Activated CD4-positive, alpha-beta T cell treated with anti-CD3 and anti-CD28 coated beads, Interleukin-2, amount 10 ng/mL, durations not matched to agents 24 days and 14 days (primary cell): ENCODE data around the gene KAT6B. TPM values are rescaled to one million over a fixed set of nuclear protein-coding genes. Genes with fewer than 3 reads are reported as not detected.
A peak's percentile ranks its signal among the peaks of the same experiment; 100 is the strongest.

ENCODE experiments used
- DNase-seq: peaks from one replicate; pipeline ENCODE4 v3.0.0; 2022
- H3K27ac Mint-ChIP-seq: one replicate; pipeline ENCODE4 v1.8.0; 2022; ENCODE audit warnings: mild to moderate bottlenecking, mixed read lengths
- H3K27me3 Mint-ChIP-seq: one replicate; pipeline ENCODE4 v1.8.0; 2022; ENCODE audit warnings: mixed read lengths
- H3K36me3 Mint-ChIP-seq: one replicate; pipeline ENCODE4 v1.8.0; 2022; ENCODE audit warnings: low read depth, mild to moderate bottlenecking, mixed read lengths
- H3K4me1 Mint-ChIP-seq: one replicate; pipeline ENCODE4 v1.8.0; 2021; ENCODE audit warnings: mixed read lengths
- H3K4me3 Mint-ChIP-seq: one replicate; pipeline ENCODE4 v1.8.0; 2022; ENCODE audit warnings: mild to moderate bottlenecking, moderate library complexity, mixed read lengths
- H3K9me3 Mint-ChIP-seq: one replicate; pipeline ENCODE4 v1.8.0; 2021; ENCODE audit warnings: mixed read lengths
- intact Hi-C: fragments of 100-400 bp; cut with micrococcal nuclease; formaldehyde crosslinking; loops from one replicate; pipeline ENCODE4 v1.15.1; 2023
- total RNA-seq: library from RNA; stranded (reverse); gene quantifications from 2 replicates; pipeline ENCODE4 v1.2.3, GENCODE V29; 2022

KAT6B gene
- total RNA-seq, 1 donor from 2014 or later = 21.7 TPM

- no peaks in the 10 kb centered on the region for H3K9me3 Mint-ChIP-seq
- H3K4me3 Mint-ChIP-seq = no peak overlapping the region
- no peak overlapping the region for H3K27ac Mint-ChIP-seq
- H3K27me3 Mint-ChIP-seq = no peaks in the 10 kb centered on the region
- peaks cover 10% of the 10 kb centered on the region for H3K36me3 Mint-ChIP-seq
- peaks cover 31% of the 10 kb centered on the region for H3K4me1 Mint-ChIP-seq
- peak; percentile 74 for DNase-seq
- intact Hi-C loops = loop anchor here (5.0 to 10.0 kb wide), 3 partner anchors 257 to 600 kb away; no protein-coding TSS in a partner anchor
These were observed 188.3 kb downstream of the KAT6B start for GRCh38 chr10:75014516-75015230.

GRCh38 chr10:75015442-75015841, 189.0 kb downstream of the KAT6B start:
- Mint-ChIP-seq H3K9me3 (no peaks in the 10 kb centered on the region), H3K36me3 (peaks cover 14% of the 10 kb centered on the region), H3K27me3 (no peaks in the 10 kb centered on the region), H3K27ac (no peak overlapping the region), H3K4me3 (no peak overlapping the region), H3K4me1 (peaks cover 32% of the 10 kb centered on the region)
- no peak for DNase-seq
- intact Hi-C loops = loop anchor here (5.0 to 10.0 kb wide), 3 partner anchors 258 to 601 kb away; no protein-coding TSS in a partner anchor

GRCh38 chr10:75016325-75016724, 189.9 kb downstream of the KAT6B start:
- Mint-ChIP-seq H3K27ac (no peak overlapping the region), H3K4me1 (peaks cover 32% of the 10 kb centered on the region), H3K27me3 (no peaks in the 10 kb centered on the region), H3K36me3 (peaks cover 19% of the 10 kb centered on the region), H3K4me3 (no peak overlapping the region), H3K9me3 (no peaks in the 10 kb centered on the region)
- no peak for DNase-seq
- intact Hi-C loops = loop anchor here (5.0 to 10.0 kb wide), 3 partner anchors 259 to 602 kb away; no protein-coding TSS in a partner anchor

GRCh38 chr10:75018251-75018650, 191.9 kb downstream of the KAT6B start:
- H3K9me3 Mint-ChIP-seq = no peaks in the 10 kb centered on the region
- H3K4me3 Mint-ChIP-seq = no peak overlapping the region
- H3K27ac Mint-ChIP-seq = no peak overlapping the region
- H3K4me1 Mint-ChIP-seq = peaks cover 34% of the 10 kb centered on the region
- no peaks in the 10 kb centered on the region for H3K27me3 Mint-ChIP-seq
- H3K36me3 Mint-ChIP-seq = peaks cover 19% of the 10 kb centered on the region
- intact Hi-C loops = loop anchor here (5.0 to 10.0 kb wide), 3 partner anchors 261 to 603 kb away; no protein-coding TSS in a partner anchor
- no peak for DNase-seq

GRCh38 chr10:75018686-75019307, 192.4 kb downstream of the KAT6B start:
- peaks cover 17% of the 10 kb centered on the region for H3K36me3 Mint-ChIP-seq
- H3K4me3 Mint-ChIP-seq = no peak overlapping the region
- H3K9me3 Mint-ChIP-seq = no peaks in the 10 kb centered on the region
- DNase-seq = no peak
- no peak overlapping the region for H3K27ac Mint-ChIP-seq
- no peaks in the 10 kb centered on the region for H3K27me3 Mint-ChIP-seq
- H3K4me1 Mint-ChIP-seq = peaks cover 28% of the 10 kb centered on the region
- intact Hi-C loops = loop anchor here (5.0 to 10.0 kb wide), 3 partner anchors 261 to 604 kb away; no protein-coding TSS in a partner anchor

- DNase-seq = peak; percentile 74
- Mint-ChIP-seq H3K4me1 (peaks cover 25% of the 10 kb centered on the region), H3K27me3 (no peaks in the 10 kb centered on the region), H3K9me3 (no peaks in the 10 kb centered on the region), H3K36me3 (peaks cover 15% of the 10 kb centered on the region), H3K27ac (no peak overlapping the region), H3K4me3 (no peak overlapping the region)
- intact Hi-C loops = loop anchor here (5.0 to 10.0 kb wide), 3 partner anchors 262 to 605 kb away; no protein-coding TSS in a partner anchor
These were observed 193.0 kb downstream of the KAT6B start for GRCh38 chr10:75019370-75019769.

GRCh38 chr10:75020168-75020567, 193.8 kb downstream of the KAT6B start:
- Mint-ChIP-seq H3K4me3 (no peak overlapping the region), H3K36me3 (peaks cover 19% of the 10 kb centered on the region), H3K4me1 (peaks cover 18% of the 10 kb centered on the region), H3K27me3 (no peaks in the 10 kb centered on the region), H3K9me3 (no peaks in the 10 kb centered on the region), H3K27ac (no peak overlapping the region)
- intact Hi-C loops = loop anchor here (5.0 kb wide), 2 partner anchors 82 to 433 kb away; no protein-coding TSS in a partner anchor
- DNase-seq = no peak

- no peak for DNase-seq
- H3K27me3 Mint-ChIP-seq = no peaks in the 10 kb centered on the region
- H3K4me3 Mint-ChIP-seq = no peak overlapping the region
- H3K9me3 Mint-ChIP-seq = no peaks in the 10 kb centered on the region
- H3K4me1 Mint-ChIP-seq = peaks cover 14% of the 10 kb centered on the region
- peaks cover 22% of the 10 kb centered on the region for H3K36me3 Mint-ChIP-seq
- H3K27ac Mint-ChIP-seq = peak overlapping the region; percentile 0
- intact Hi-C loops = loop anchor here (1.0 to 5.0 kb wide), 4 partner anchors 81 to 777 kb away; no protein-coding TSS in a partner anchor
These were observed 195.2 kb downstream of the KAT6B start for GRCh38 chr10:75021379-75022249.

GRCh38 chr10:75023074-75023473, 196.7 kb downstream of the KAT6B start:
- Mint-ChIP-seq H3K27ac (no peak overlapping the region), H3K36me3 (peaks cover 23% of the 10 kb centered on the region)

GRCh38 chr10:75024971-75025523, 198.6 kb downstream of the KAT6B start:
- peaks cover 38% of the 10 kb centered on the region for H3K36me3 Mint-ChIP-seq
- H3K4me1 Mint-ChIP-seq = peaks cover 8% of the 10 kb centered on the region
- H3K27me3 Mint-ChIP-seq = no peaks in the 10 kb centered on the region
- no peak overlapping the region for H3K27ac Mint-ChIP-seq
- DNase-seq = no peak
- no peak overlapping the region for H3K4me3 Mint-ChIP-seq
- H3K9me3 Mint-ChIP-seq = no peaks in the 10 kb centered on the region
- intact Hi-C loops = loop anchor here (5.0 kb wide), 2 partner anchors 77 to 438 kb away; no protein-coding TSS in a partner anchor

More at GRCh38 chr10:75023074-75023473, 196.7 kb downstream of the KAT6B start:
- no peaks in the 10 kb centered on the region for H3K9me3 Mint-ChIP-seq
- peaks cover 14% of the 10 kb centered on the region for H3K4me1 Mint-ChIP-seq
- intact Hi-C loops = loop anchor here (2.0 to 5.0 kb wide), 3 partner anchors 79 to 778 kb away; no protein-coding TSS in a partner anchor
- H3K27me3 Mint-ChIP-seq = no peaks in the 10 kb centered on the region
- no peak for DNase-seq
- no peak overlapping the region for H3K4me3 Mint-ChIP-seq

- peaks cover 3% of the 10 kb centered on the region for H3K4me1 Mint-ChIP-seq
- H3K4me3 Mint-ChIP-seq = no peak overlapping the region
- H3K27ac Mint-ChIP-seq = no peak overlapping the region
- no peaks in the 10 kb centered on the region for H3K27me3 Mint-ChIP-seq
- intact Hi-C loops = no loop called here
- no peaks in the 10 kb centered on the region for H3K9me3 Mint-ChIP-seq
- no peak for DNase-seq
- H3K36me3 Mint-ChIP-seq = peaks cover 38% of the 10 kb centered on the region
These were observed 201.6 kb downstream of the KAT6B start for GRCh38 chr10:75028049-75028448.

- H3K36me3 Mint-ChIP-seq = peaks cover 38% of the 10 kb centered on the region
- peak overlapping the region; percentile 6 for H3K27ac Mint-ChIP-seq
- peaks cover 7% of the 10 kb centered on the region for H3K4me1 Mint-ChIP-seq
- no peaks in the 10 kb centered on the region for H3K27me3 Mint-ChIP-seq
- H3K4me3 Mint-ChIP-seq = no peak overlapping the region
- H3K9me3 Mint-ChIP-seq = peaks cover under 1% of the 10 kb centered on the region
- no peak for DNase-seq
- intact Hi-C loops = no loop called here
These were observed 202.3 kb downstream of the KAT6B start for GRCh38 chr10:75028748-75029147.

- intact Hi-C loops = no loop called here
- Mint-ChIP-seq H3K4me1 (peaks cover 14% of the 10 kb centered on the region), H3K27ac (no peak overlapping the region), H3K9me3 (peaks cover 6% of the 10 kb centered on the region), H3K4me3 (no peak overlapping the region), H3K36me3 (peaks cover 38% of the 10 kb centered on the region), H3K27me3 (no peaks in the 10 kb centered on the region)
- no peak for DNase-seq
These were observed 203.0 kb downstream of the KAT6B start for GRCh38 chr10:75029420-75029819.
